ENCODE measurements around the gene ZNF280D.
"Not testable (repeated sequence)": the region's sequence is repeated elsewhere in the genome, so short reads cannot be mapped to it uniquely, and the experiment has no call there.

The ZNF280D gene

GRCh38 chr15:56733136-56734012, at the start of gene ZNF280D:
Gene ZNF280D (minus strand): TSS chr15:56733509. CDS start chr15:56707109, 26,400 bp downstream.
- DNase-seq (ENCODE audit: low read depth in 2 of 2) = peak; percentile 49 to 59

GRCh38 chr15:56782306-56782705, 49.0 kb upstream of the ZNF280D start:
- no peak for DNase-seq (ENCODE audit: low read depth in 2 of 2)

- no peak for DNase-seq (ENCODE audit: low read depth in 2 of 2)
These were observed 48.4 kb upstream of the ZNF280D start for GRCh38 chr15:56781666-56782065.

GRCh38 chr15:56780102-56780725, 46.9 kb upstream of the ZNF280D start:
- not testable (repeated sequence) for DNase-seq (ENCODE audit: low read depth in 2 of 2)

- DNase-seq (ENCODE audit: low read depth in 2 of 2) = not testable (repeated sequence)
These were observed 46.1 kb upstream of the ZNF280D start for GRCh38 chr15:56779449-56779848.

- DNase-seq (ENCODE audit: low read depth in 2 of 2) = no peak
These were observed 45.5 kb upstream of the ZNF280D start for GRCh38 chr15:56778761-56779160.

GRCh38 chr15:56776839-56777238, 43.5 kb upstream of the ZNF280D start:
- DNase-seq (ENCODE audit: low read depth in 2 of 2) = no peak

GRCh38 chr15:56775641-56776040, 42.3 kb upstream of the ZNF280D start:
- no peak for DNase-seq (ENCODE audit: low read depth in 2 of 2)

GRCh38 chr15:56774356-56774755, 41.0 kb upstream of the ZNF280D start:
- no peak for DNase-seq (ENCODE audit: low read depth in 2 of 2)

GRCh38 chr15:56772868-56773639, 39.7 kb upstream of the ZNF280D start:
- no peak for DNase-seq (ENCODE audit: low read depth in 2 of 2)

GRCh38 chr15:56770173-56770572, 36.9 kb upstream of the ZNF280D start:
- DNase-seq (ENCODE audit: low read depth in 2 of 2) = no peak

GRCh38 chr15:56767315-56767714, 34.0 kb upstream of the ZNF280D start:
- DNase-seq (ENCODE audit: low read depth in 2 of 2) = no peak

GRCh38 chr15:56765251-56765650, 31.9 kb upstream of the ZNF280D start:
- DNase-seq (ENCODE audit: low read depth in 2 of 2) = no peak

- no peak for DNase-seq (ENCODE audit: low read depth in 2 of 2)
These were observed 30.0 kb upstream of the ZNF280D start for GRCh38 chr15:56763141-56763895.

GRCh38 chr15:56760186-56760585, 26.9 kb upstream of the ZNF280D start:
- no peak for DNase-seq (ENCODE audit: low read depth in 2 of 2)

- DNase-seq (ENCODE audit: low read depth in 2 of 2) = no peak
These were observed 26.1 kb upstream of the ZNF280D start for GRCh38 chr15:56759450-56759845.

- no peak for DNase-seq (ENCODE audit: low read depth in 2 of 2)
These were observed 25.6 kb upstream of the ZNF280D start for GRCh38 chr15:56758770-56759449.

- no peak for DNase-seq (ENCODE audit: low read depth in 2 of 2)
These were observed 24.6 kb upstream of the ZNF280D start for GRCh38 chr15:56757875-56758274.

- no peak for DNase-seq (ENCODE audit: low read depth in 2 of 2)
These were observed 21.6 kb upstream of the ZNF280D start for GRCh38 chr15:56754772-56755370.

- DNase-seq (ENCODE audit: low read depth in 2 of 2) = no peak
These were observed 19.7 kb upstream of the ZNF280D start for GRCh38 chr15:56752986-56753385.

- no peak for DNase-seq (ENCODE audit: low read depth in 2 of 2)
These were observed 16.7 kb upstream of the ZNF280D start for GRCh38 chr15:56749982-56750381.
